H1 (cell line): ENCODE measurements around the gene SMAD6. TPM values are rescaled to one million over a fixed set of nuclear protein-coding genes. Genes with fewer than 3 reads are reported as not detected.
A peak's percentile ranks its signal among the peaks of the same experiment; 100 is the strongest.

Experiments
- CTCF ChIA-PET: fragments of 300-600 bp; sonication (Branson Sonifier 250); formaldehyde crosslinking; loops from one replicate; lab custom pipeline; 2021; ENCODE audit not compliant: partially characterized antibody; lab: Charles Lee
- POLR2A ChIA-PET: fragments of 300-600 bp; sonication (Branson Sonifier 250); formaldehyde crosslinking; loops from one replicate; lab custom pipeline; 2021; ENCODE audit warnings: inconsistent platforms; ENCODE audit not compliant: partially characterized antibody; lab: Charles Lee
- DNase-seq, 2 experiments: peaks; one replicate each; pipeline versions ENCODE4 v3.0.0 to v3.0.0-alpha.2; 2010 to 2022; ENCODE audit warnings: low spot score in 2 of 2, low read depth in 1 of 2, mixed read lengths in 1 of 2
- FAIRE-seq: peaks from 2 replicates; lab custom pipeline; 2011; peaks lifted over from hg19 to GRCh38; lab: Jason Lieb, UNC
- H2AFZ ChIP-seq: 2 replicates; pipeline ENCODE4 v1.8.1; 2012; ENCODE audit warnings: low read length, inconsistent platforms
- H2AK5ac ChIP-seq: 2 replicates; pipeline ENCODE4 v1.6.1; 2013; ENCODE audit warnings: low read depth, low read length
- H2BK120ac ChIP-seq: replicated peaks from 2 replicates; pipeline ENCODE3; 2013; ENCODE audit warnings: low read depth, low read length, inconsistent platforms
- H2BK12ac ChIP-seq: 2 replicates; pipeline ENCODE4 v1.6.1; 2013; ENCODE audit warnings: low read depth, low read length
- H2BK15ac ChIP-seq: 2 replicates; pipeline ENCODE4 v1.6.1; 2013; ENCODE audit warnings: low read length
- H2BK20ac ChIP-seq: 2 replicates; pipeline ENCODE4 v1.6.1; 2013; ENCODE audit warnings: low read length
- H2BK5ac ChIP-seq: 2 replicates; pipeline ENCODE4 v1.6.1; 2013; ENCODE audit warnings: low read depth, low read length
- H3K14ac ChIP-seq: 2 replicates; pipeline ENCODE4 v1.6.1; 2013; ENCODE audit warnings: inconsistent platforms; ENCODE audit not compliant: insufficient read length
- H3K18ac ChIP-seq: 2 replicates; pipeline ENCODE4 v1.6.1; 2013; ENCODE audit warnings: low read length; ENCODE audit errors: extremely low read depth
- H3K23ac ChIP-seq: 2 replicates; pipeline ENCODE4 v1.6.1; 2013; ENCODE audit warnings: inconsistent platforms; ENCODE audit not compliant: insufficient read length
- H3K23me2 ChIP-seq: 2 replicates; pipeline ENCODE4 v1.6.1; 2013; ENCODE audit warnings: low read depth, low read length
- H3K27ac ChIP-seq: 2 replicates; pipeline ENCODE4 v1.6.1; 2011; ENCODE audit warnings: low read depth, low read length, inconsistent platforms
- H3K27me3 ChIP-seq, 4 experiments: replicated peaks in 1 of 4; 1 replicate in 1 of 4; 2 replicates in 3 of 4; pipeline versions ENCODE4 v1.6.1 to v1.8.1; 2011 to 2013; ENCODE audit warnings: low read length in 3 of 4, mild to moderate bottlenecking in 3 of 4, inconsistent platforms in 2 of 4, mixed read lengths in 2 of 4, moderate library complexity in 1 of 4; ENCODE audit not compliant: control insufficient read depth in 3 of 4, insufficient read depth in 3 of 4; ENCODE audit errors: extremely low read depth in 1 of 4
- H3K36me3 ChIP-seq, 4 experiments: 2 replicates each; pipeline versions ENCODE4 v1.6.1 to v1.8.1; 2011 to 2013; ENCODE audit warnings: mild to moderate bottlenecking in 4 of 4, low read length in 3 of 4, moderate library complexity in 2 of 4, control low read depth in 1 of 4, inconsistent platforms in 1 of 4; ENCODE audit not compliant: insufficient read depth in 4 of 4, control insufficient read depth in 2 of 4
- H3K4ac ChIP-seq: replicated peaks from 2 replicates; pipeline ENCODE3; 2013; ENCODE audit warnings: low read length, low read depth, mixed read lengths, inconsistent platforms; ENCODE audit not compliant: insufficient read length
- H3K4me1 ChIP-seq, 4 experiments: replicated peaks in 1 of 4; 1 replicate in 1 of 4; 2 replicates in 3 of 4; pipeline versions ENCODE4 v1.6.1 to v1.8.1; 2011 to 2013; ENCODE audit warnings: low read length in 3 of 4, inconsistent platforms in 2 of 4, mixed read lengths in 1 of 4; ENCODE audit not compliant: insufficient read depth in 4 of 4, control insufficient read depth in 3 of 4
- H3K4me2 ChIP-seq, 2 experiments: 2 replicates each; pipeline versions ENCODE4 v1.6.1 to v1.8.1; 2011 to 2013; ENCODE audit warnings: low read depth in 2 of 2, low read length in 2 of 2, control low read depth in 1 of 2, inconsistent platforms in 1 of 2, mild to moderate bottlenecking in 1 of 2; ENCODE audit not compliant: insufficient read depth in 1 of 2
- H3K4me3 ChIP-seq, 4 experiments: fragments of 200-600, 300-600 bp in 1 of 4; sonication (generic), shearing (Covaris generic), sonication (Bioruptor Twin) in 1 of 4; 2 replicates each; pipeline versions ENCODE4 v1.5.1 to v1.8.1; 2011 to 2016; ENCODE audit warnings: low read length in 4 of 4, low read depth in 3 of 4, control low read depth in 2 of 4, inconsistent platforms in 2 of 4, mild to moderate bottlenecking in 2 of 4, mixed read lengths in 1 of 4, moderate library complexity in 1 of 4; ENCODE audit not compliant: insufficient read depth in 2 of 4; ENCODE audit errors: extremely low read depth in 1 of 4
- H3K56ac ChIP-seq: replicated peaks from 2 replicates; pipeline ENCODE3; 2013; ENCODE audit warnings: low read depth, mild to moderate bottlenecking, mixed read lengths, low read length, inconsistent platforms; ENCODE audit not compliant: insufficient read length
- H3K79me1 ChIP-seq: 2 replicates; pipeline ENCODE4 v1.6.1; 2013; ENCODE audit warnings: low read depth, low read length, control low read depth
- H3K79me2 ChIP-seq, 2 experiments: 2 replicates each; pipeline versions ENCODE4 v1.6.1 to v1.8.1; 2012 to 2013; ENCODE audit warnings: low read length in 2 of 2, mild to moderate bottlenecking in 2 of 2, inconsistent platforms in 1 of 2; ENCODE audit not compliant: insufficient read depth in 2 of 2, control insufficient read depth in 1 of 2
- H3K9ac ChIP-seq, 4 experiments: replicated peaks in 1 of 4; 1 replicate in 1 of 4; 2 replicates in 3 of 4; pipeline versions ENCODE4 v1.6.1 to v1.8.1; 2011 to 2013; ENCODE audit warnings: low read depth in 3 of 4, low read length in 3 of 4, control low read depth in 2 of 4, mild to moderate bottlenecking in 2 of 4, moderate library complexity in 2 of 4, inconsistent platforms in 1 of 4; ENCODE audit errors: extremely low read depth in 1 of 4
- H3K9me3 ChIP-seq, 2 experiments: 2 replicates each; pipeline versions ENCODE4 v1.6.1 to v1.8.1; 2012 to 2013; ENCODE audit warnings: mild to moderate bottlenecking in 2 of 2, moderate library complexity in 2 of 2, control low read depth in 1 of 2, inconsistent platforms in 1 of 2, low read depth in 1 of 2, low read length in 1 of 2, mixed read lengths in 1 of 2; ENCODE audit not compliant: insufficient read depth in 2 of 2
- H4K20me1 ChIP-seq, 2 experiments: replicated peaks in 1 of 2; 2 replicates each; pipeline versions ENCODE3 to v1.8.1; 2011 to 2013; ENCODE audit warnings: inconsistent platforms in 2 of 2, low read length in 2 of 2, mild to moderate bottlenecking in 1 of 2; ENCODE audit not compliant: insufficient read depth in 2 of 2, control insufficient read depth in 1 of 2
- H4K5ac ChIP-seq: 2 replicates; pipeline ENCODE4 v1.6.1; 2013; ENCODE audit warnings: low read length, low read depth, mixed read lengths, inconsistent platforms; ENCODE audit not compliant: insufficient read length
- H4K8ac ChIP-seq: 2 replicates; pipeline ENCODE4 v1.8.0; 2013; ENCODE audit warnings: mild to moderate bottlenecking, moderate library complexity, low read length, inconsistent platforms; ENCODE audit not compliant: insufficient read depth; ENCODE audit errors: extremely low read depth
- H4K91ac ChIP-seq: replicated peaks from 2 replicates; pipeline ENCODE3; 2013; ENCODE audit warnings: low read length, mixed read lengths, inconsistent platforms; ENCODE audit not compliant: insufficient read length
- WGBS, 2 experiments: shearing (Covaris generic) in 1 of 2; methylation state at CpG; one replicate each; pipeline versions ENCODE4 v1.1.6 to v1.1.7; 2013 to 2015; ENCODE audit warnings: low lambda C conversion rate in 2 of 2, mixed read lengths in 2 of 2, inconsistent platforms in 1 of 2, low coverage in 1 of 2, missing lambda C conversion rate in 1 of 2; ENCODE audit not compliant: insufficient replicate concordance in 2 of 2, insufficient coverage in 1 of 2, insufficient read length in 1 of 2; ENCODE audit errors: extremely low coverage in 1 of 2, missing lambda C conversion rate in 1 of 2; 5-methylcytosine and 5-hydroxymethylcytosine counted together
- polyA plus RNA-seq, 7 experiments: library from polyadenylated mRNA; depleted of rRNA in 3 of 7; stranded (reverse) in 5 of 7; unstranded in 2 of 7; fragments of >200 nt in 5 of 7; fragments of 200-250 nt in 2 of 7; gene quantifications; 1 replicate in 5 of 7; 2 replicates in 1 of 7; 4 replicates in 1 of 7; pipeline versions ENCODE4 v1.2.1 to v1.2.3, GENCODE V29; 2011 to 2013; ENCODE audit warnings: missing spikeins in 2 of 7, mixed read lengths in 2 of 7
- total RNA-seq: library from RNA; stranded (reverse); fragmentation: NEBNext Ultra II Directional; extraction: Animal tissue kit (Norgen Biotek cat#: 25700); gene quantifications from 2 replicates; pipeline ENCODE4 v1.2.1, GENCODE V29; 2021

Gene SMAD6
- total and polyA plus RNA-seq, 2 of the 8 experiments (the other 6 are each of a cell fraction or from before 2014, with no cell fraction given): 1.8 to 7.0 TPM

DNA sequence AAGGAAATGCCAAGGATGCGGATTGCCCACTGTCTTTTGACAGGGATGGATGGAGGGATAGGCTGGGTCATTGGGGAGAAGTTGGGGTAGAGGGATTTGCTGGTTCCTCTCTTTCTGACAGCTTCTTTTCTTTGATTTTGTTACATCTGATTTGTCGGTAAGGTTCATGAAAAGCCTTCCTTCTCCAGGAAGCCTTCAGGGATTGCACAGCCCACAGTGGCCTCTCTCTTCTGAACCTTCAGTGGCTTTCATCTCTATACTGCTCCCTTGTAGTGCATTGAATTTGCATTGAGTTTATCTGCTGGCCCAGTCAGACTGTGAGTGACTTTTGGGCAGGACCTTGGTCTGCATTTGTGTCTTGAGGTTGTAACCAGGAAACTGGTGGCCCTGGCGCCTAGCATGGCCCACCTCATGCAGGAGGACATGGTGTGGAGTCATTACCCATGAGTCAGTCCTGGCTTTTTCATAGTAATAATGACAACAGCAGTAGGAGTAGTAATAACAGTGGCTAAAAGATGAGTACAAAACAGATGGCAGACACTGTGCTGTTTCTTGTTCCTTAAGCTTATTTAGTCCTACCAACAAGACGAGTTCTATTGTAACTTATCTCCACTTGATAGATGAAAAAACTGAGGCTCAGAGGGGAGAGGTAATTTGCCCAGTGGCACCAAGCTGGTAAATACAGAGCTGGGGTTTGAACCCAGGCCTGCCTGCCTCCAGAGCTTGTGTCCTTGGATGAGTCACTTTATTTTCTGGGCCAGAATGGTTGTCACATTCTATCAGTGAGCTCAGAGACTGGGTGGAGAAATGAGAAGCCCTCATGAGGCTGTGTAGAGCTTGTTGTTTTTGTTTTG is 28.4 kb downstream of the SMAD6 start:
- CTCF ChIA-PET: interaction anchor here (0.6 to 1.2 kb wide), 3 partner anchors 11 to 120 kb away, joined by 3 to 8 read pairs (median 3); no protein-coding TSS in a partner anchor
- WGBS, 2 experiments: 83% methylated on average over 4 of the region's 4 CpGs; no CpG with 5 or more reads in 1 of the 2 experiments
- Histone ChIP-seq H3K79me1 (no peaks in the 10 kb centered on the region), H3K18ac (no peak overlapping the region; the same call in 1 of the 2 replicates), H2AK5ac (no peak overlapping the region), H3K4me1 (peaks cover 0 to 10% (median 3%) of the 10 kb centered on the region in 4 experiments; a peak in 3 of 7 replicates), H3K4me3 (no peak overlapping the region), H2BK20ac (0 out of 2 replicates have a peak overlapping the region, but pooled peaks have one; percentile 10), H3K14ac (no peak overlapping the region), H4K20me1 (no peaks in the 10 kb centered on the region), H3K27ac (no peak overlapping the region), H2BK15ac (no peak overlapping the region), H3K23ac (no peak overlapping the region), H2BK5ac (no peak overlapping the region), H2AFZ (no peak overlapping the region), H3K79me2 (no peaks in the 10 kb centered on the region), H4K91ac (no peak overlapping the region), H2BK120ac (no peak overlapping the region), H3K36me3 (no peaks in the 10 kb centered on the region), H3K23me2 (peaks cover 1% of the 10 kb centered on the region; the same call in 1 of the 2 replicates), H4K5ac (no peak overlapping the region), H3K9ac (no peak overlapping the region), H3K27me3 (no peaks in the 10 kb centered on the region), H3K4me2 (0 out of 4 replicates have a peak overlapping the region, but pooled peaks of 1 of the 2 experiments have one; percentile 8), H3K4ac (no peak overlapping the region), H3K9me3 (no peaks in the 10 kb centered on the region), H2BK12ac (no peak overlapping the region), H4K8ac (no peak overlapping the region), H3K56ac (no peak overlapping the region)
- POLR2A ChIA-PET: interaction anchor here (0.7 kb wide), 1 partner anchor 13 kb away, joined by 3 read pairs; no protein-coding TSS in a partner anchor
- DNase-seq (no peak), FAIRE-seq (no peak)
